B cell (primary cell): ENCODE results near the gene LIMCH1. TPM values are rescaled to one million over a fixed set of nuclear protein-coding genes. Genes with fewer than 3 reads are reported as not detected.

Source experiments
- ATAC-seq: fragments of 200-7000 bp; cut with Tn5 transposase; one replicate; pipeline ENCODE4 v1.10.0; 2021; ENCODE audit warnings: low read depth, mild to moderate bottlenecking, moderate number of reproducible peaks, moderate library complexity
- CTCF ChIA-PET: fragments of 350-600 bp; sonication (Branson Sonifier 250); formaldehyde crosslinking; loops from one replicate; lab custom pipeline; 2021; ENCODE audit warnings: antibody characterized with exemption, inconsistent platforms; lab: Charles Lee
- POLR2A ChIA-PET: fragments of 350-600 bp; sonication (Branson Sonifier 250); formaldehyde crosslinking; loops from one replicate; lab custom pipeline; 2021; ENCODE audit warnings: antibody characterized with exemption; lab: Charles Lee
- DNase-seq: peaks from one replicate; pipeline ENCODE4 v3.0.0; 2013
- H2AFZ ChIP-seq: 2 replicates; pipeline ENCODE4 v1.6.1; 2012; ENCODE audit warnings: mild to moderate bottlenecking, low read depth, low read length; ENCODE audit not compliant: insufficient read depth, poor library complexity, severe bottlenecking
- H3K27ac ChIP-seq, 2 donors: 1 replicate in 1 of 2; 2 replicates in 1 of 2; pipeline ENCODE4 v1.5.1; 2012 to 2013; ENCODE audit warnings: low read length in 2 of 2, mild to moderate bottlenecking in 2 of 2, moderate library complexity in 1 of 2
- H3K27me3 ChIP-seq, 4 experiments: fragments of 200-600 bp in 1 of 4; sonication (generic) in 1 of 4; replicated peaks in 1 of 4; 1 replicate in 2 of 4; 2 replicates in 2 of 4; pipeline versions ENCODE4 v1.6.1 to v1.7.0; 2013 to 2016; ENCODE audit warnings: low read length in 3 of 4, mild to moderate bottlenecking in 2 of 4, mixed read lengths in 1 of 4, moderate library complexity in 1 of 4; ENCODE audit not compliant: insufficient read depth in 4 of 4, control insufficient read depth in 3 of 4; ENCODE audit errors: control extremely low read depth in 1 of 4
- H3K36me3 ChIP-seq, 2 experiments: replicated peaks in 1 of 2; 1 replicate in 1 of 2; 2 replicates in 1 of 2; pipeline versions ENCODE4 v1.6.1 to v1.7.1; 2013; ENCODE audit warnings: low read length in 1 of 2; ENCODE audit not compliant: insufficient read depth in 2 of 2, control insufficient read depth in 1 of 2; ENCODE audit errors: control extremely low read depth in 1 of 2, extremely low read depth in 1 of 2
- H3K4me1 ChIP-seq, 2 donors: fragments of 200-600 bp in 1 of 2; sonication (generic) in 1 of 2; 1 replicate in 1 of 2; 2 replicates in 1 of 2; pipeline versions ENCODE4 v1.5.1 to v1.6.1; 2013 to 2017; ENCODE audit warnings: low read length in 2 of 2; ENCODE audit not compliant: control insufficient read depth in 2 of 2, insufficient read depth in 2 of 2
- H3K4me2 ChIP-seq: replicated peaks from 2 replicates; pipeline ENCODE3; 2012; ENCODE audit warnings: mild to moderate bottlenecking, low read depth, low read length; ENCODE audit not compliant: poor library complexity, severe bottlenecking
- H3K4me3 ChIP-seq, 5 experiments: fragments of 200-600 bp in 1 of 5; sonication (generic) in 1 of 5; 1 replicate in 3 of 5; 2 replicates in 2 of 5; pipeline versions ENCODE4 v1.5.1 to v1.7.0; 2011 to 2016; ENCODE audit warnings: low read length in 4 of 5, mild to moderate bottlenecking in 4 of 5, low read depth in 2 of 5, control low read depth in 1 of 5, moderate library complexity in 1 of 5; ENCODE audit not compliant: insufficient read depth in 1 of 5; ENCODE audit errors: control extremely low read depth in 1 of 5, extremely low read depth in 1 of 5
- H3K79me2 ChIP-seq: fragments of 200-600 bp; sonication (generic); one replicate; pipeline ENCODE4 v1.6.0; 2016; ENCODE audit warnings: low read length; ENCODE audit not compliant: control insufficient read depth, insufficient read depth
- H3K9ac ChIP-seq: fragments of 200-600 bp; sonication (generic); 2 replicates; pipeline ENCODE4 v1.6.1; 2017; ENCODE audit warnings: mild to moderate bottlenecking, low read length, moderate library complexity
- H3K9me3 ChIP-seq, 3 donors: one replicate each; pipeline versions ENCODE4 v1.6.1 to v1.7.1; 2013; ENCODE audit warnings: low read length in 2 of 3; ENCODE audit not compliant: control insufficient read depth in 2 of 3, insufficient read depth in 1 of 3; ENCODE audit errors: control extremely low read depth in 1 of 3
- H4K20me1 ChIP-seq: 2 replicates; pipeline ENCODE4 v1.6.0; 2012; ENCODE audit warnings: mild to moderate bottlenecking, low read length; ENCODE audit not compliant: insufficient read depth, control insufficient read depth, poor library complexity, severe bottlenecking
- H3K27ac Mint-ChIP-seq: one replicate; pipeline ENCODE4 v1.8.0; 2021; ENCODE audit warnings: mixed read lengths
- H3K27me3 Mint-ChIP-seq: one replicate; pipeline ENCODE4 v1.8.0; 2021; ENCODE audit warnings: mixed read lengths
- H3K4me1 Mint-ChIP-seq: one replicate; pipeline ENCODE4 v1.8.0; 2021; ENCODE audit warnings: mixed read lengths
- H3K4me3 Mint-ChIP-seq: one replicate; pipeline ENCODE4 v1.8.0; 2021; ENCODE audit warnings: mixed read lengths
- H3K9me3 Mint-ChIP-seq: one replicate; pipeline ENCODE4 v1.8.0; 2022; ENCODE audit warnings: mixed read lengths; ENCODE audit not compliant: insufficient read depth
- CTCF ChIP-seq: fragments of 200-600 bp; IDR thresholded peaks from one replicate; pipeline ENCODE4 v1.8.0; 2022; ENCODE audit warnings: antibody characterized with exemption, mild to moderate bottlenecking
- EZH2 ChIP-seq: IDR thresholded peaks from 2 replicates; pipeline ENCODE4 v1.6.1; 2012; ENCODE audit warnings: borderline replicate concordance, low read depth, mild to moderate bottlenecking, moderate library complexity, low read length; ENCODE audit not compliant: insufficient read depth, poor library complexity, severe bottlenecking
- WGBS: methylation state at CpG from one replicate; pipeline ENCODE4 v1.1.5; 2013; ENCODE audit warnings: missing lambda C conversion rate; ENCODE audit not compliant: insufficient coverage; 5-methylcytosine and 5-hydroxymethylcytosine counted together
- intact Hi-C: fragments of 100-400 bp; cut with micrococcal nuclease; formaldehyde crosslinking; loops from one replicate; pipeline ENCODE4 v1.10.0; 2022
- polyA plus RNA-seq: library from polyadenylated mRNA; depleted of rRNA; stranded (reverse); fragments of >200 nt; gene quantifications from 2 replicates; pipeline ENCODE4 v1.2.3, GENCODE V29; 2012
- total RNA-seq, 2 donors: library from RNA; stranded (reverse); fragments of 120-200 nt in 1 of 2; gene quantifications; 1 replicate in 1 of 2; 2 replicates in 1 of 2; pipeline versions ENCODE4 v1.2.3 to v1.2.4, GENCODE V29; 2013 to 2022

The LIMCH1 gene
- total and polyA plus RNA-seq, 2 donors (not counting 1 experiment from before 2014, with no cell fraction given): not detected

- TF ChIP-seq CTCF (no peak), EZH2 (no peak)
- peaks cover 61% of the 10 kb centered on the region for H3K27me3 Mint-ChIP-seq
- DNase-seq (no peak), ATAC-seq (no peak)
- ChIA-PET CTCF (interaction anchor here (0.7 kb wide), 1 partner anchor 132 kb away, joined by 3 read pairs; no protein-coding TSS in a partner anchor), POLR2A (no interaction called here)
- Histone ChIP-seq H3K9ac (no peak overlapping the region), H3K4me3 (no peak overlapping the region), H3K4me2 (no peak overlapping the region), H3K27ac (no peak overlapping the region), H3K9me3 (peaks cover 0 to 33% (median 0%) of the 10 kb centered on the region in 3 donors), H3K36me3 (no peaks in the 10 kb centered on the region), H4K20me1 (no peaks in the 10 kb centered on the region), H2AFZ (no peak overlapping the region), H3K27me3 (peaks cover 0 to 78% (median 48%) of the 10 kb centered on the region in 4 experiments), H3K4me1 (peaks cover 0 to 9% of the 10 kb centered on the region in 2 donors), H3K79me2 (no peaks in the 10 kb centered on the region)
- 16% methylated on average over 45 of the region's 49 CpGs for WGBS
- H3K9me3 Mint-ChIP-seq: no peaks in the 10 kb centered on the region
- H3K27ac Mint-ChIP-seq: no peak overlapping the region
- intact Hi-C loops: no loop called here
- peaks cover 4% of the 10 kb centered on the region for H3K4me1 Mint-ChIP-seq
- H3K4me3 Mint-ChIP-seq: no peak overlapping the region
Measured at GRCh38 chr4:41747230-41748055, 209.5 kb downstream of the LIMCH1 start.

- intact Hi-C loops: no loop called here
- ChIA-PET CTCF (no interaction called here), POLR2A (no interaction called here)
- no peak overlapping the region for H3K27ac Mint-ChIP-seq
- no peak overlapping the region for H2AFZ ChIP-seq
- peaks cover 0 to 33% (median 0%) of the 10 kb centered on the region in 3 donors for H3K9me3 ChIP-seq
- 10% methylated on average over 13 of the region's 21 CpGs for WGBS
- H3K4me3 ChIP-seq: no peak overlapping the region
- no peaks in the 10 kb centered on the region for H4K20me1 ChIP-seq
- no peak for TF ChIP-seq CTCF
- TF ChIP-seq EZH2: no peak
- H3K4me3 Mint-ChIP-seq: no peak overlapping the region
- H3K27me3 Mint-ChIP-seq: peaks cover 66% of the 10 kb centered on the region
- H3K79me2 ChIP-seq: no peaks in the 10 kb centered on the region
- peaks cover 4% of the 10 kb centered on the region for H3K4me1 Mint-ChIP-seq
- H3K9me3 Mint-ChIP-seq: no peaks in the 10 kb centered on the region
- peaks cover 0 to 9% of the 10 kb centered on the region in 2 donors for H3K4me1 ChIP-seq
- ATAC-seq (no peak), DNase-seq (no peak)
- H3K9ac ChIP-seq: no peak overlapping the region
- no peak overlapping the region for H3K27ac ChIP-seq
- H3K4me2 ChIP-seq: no peak overlapping the region
- H3K27me3 ChIP-seq: peaks cover 0 to 71% (median 52%) of the 10 kb centered on the region in 4 experiments
- no peaks in the 10 kb centered on the region for H3K36me3 ChIP-seq
Measured at GRCh38 chr4:41748074-41748570, 210.2 kb downstream of the LIMCH1 start.
